Brain microvascular endothelial cell (primary cell): ENCODE measurements around the gene PSMA7.

Experiments used
- DNase-seq: peaks from one replicate; pipeline ENCODE4 v3.0.0-alpha.2; 2020
- H3K27ac ChIP-seq: fragments of 250-450 bp; sonication (Bioruptor Pico); 2 replicates; pipeline ENCODE4 v1.5.1; 2020; ENCODE audit warnings: mild to moderate bottlenecking, moderate library complexity
- H3K27me3 ChIP-seq: fragments of 250-450 bp; sonication (Bioruptor Pico); replicated peaks from 2 replicates; pipeline ENCODE4 v1.5.1; 2020; ENCODE audit warnings: mild to moderate bottlenecking
- H3K36me3 ChIP-seq: fragments of 250-450 bp; sonication (Bioruptor Pico); replicated peaks from 2 replicates; pipeline ENCODE4 v1.5.1; 2020; ENCODE audit warnings: mild to moderate bottlenecking
- H3K4me3 ChIP-seq: 2 replicates; pipeline ENCODE4 v1.5.1; 2011; ENCODE audit warnings: low read depth, mild to moderate bottlenecking, control low read depth, low read length, moderate library complexity
- CTCF ChIP-seq: IDR thresholded peaks from 2 replicates; pipeline ENCODE4 v1.5.1; 2011; ENCODE audit warnings: low read depth, mild to moderate bottlenecking, moderate library complexity, low read length, control low read depth, inconsistent platforms; ENCODE audit errors: missing control alignments
- in situ Hi-C: cut with HindIII; loops from 2 replicates; pipeline ENCODE4 v1.10.0; 2017; ENCODE audit warnings: low sequenced_read_pairs, low pct_ligation_motif_present

PSMA7 gene

GRCh38 chr20:62105592-62105991, 37.6 kb downstream of the PSMA7 start:
- Histone ChIP-seq H3K27me3 (no peaks in the 10 kb centered on the region), H3K27ac (no peak overlapping the region), H3K4me3 (no peak overlapping the region), H3K36me3 (no peaks in the 10 kb centered on the region)
- in situ Hi-C loops: no loop called here
- DNase-seq: no peak
- TF ChIP-seq CTCF: no peak

GRCh38 chr20:62104791-62105345, 38.3 kb downstream of the PSMA7 start:
- no peak for TF ChIP-seq CTCF
- no peak for DNase-seq
- H3K27ac ChIP-seq: no peak overlapping the region
- no peaks in the 10 kb centered on the region for H3K27me3 ChIP-seq
- in situ Hi-C loops: no loop called here
- H3K36me3 ChIP-seq: no peaks in the 10 kb centered on the region
- no peak overlapping the region for H3K4me3 ChIP-seq

GRCh38 chr20:62104234-62104789, 38.9 kb downstream of the PSMA7 start:
- H3K27ac ChIP-seq: no peak overlapping the region
- no peak overlapping the region for H3K4me3 ChIP-seq
- no peaks in the 10 kb centered on the region for H3K27me3 ChIP-seq
- in situ Hi-C loops: no loop called here
- no peaks in the 10 kb centered on the region for H3K36me3 ChIP-seq
- DNase-seq: no peak
- TF ChIP-seq CTCF: no peak

- DNase-seq: no peak
- no peak for TF ChIP-seq CTCF
- Histone ChIP-seq H3K27ac (no peak overlapping the region), H3K27me3 (no peaks in the 10 kb centered on the region), H3K4me3 (no peak overlapping the region), H3K36me3 (no peaks in the 10 kb centered on the region)
- in situ Hi-C loops: no loop called here
Measured at GRCh38 chr20:62103508-62104233, 39.5 kb downstream of the PSMA7 start.

GRCh38 chr20:62101078-62101477, 42.1 kb downstream of the PSMA7 start:
- no peak for TF ChIP-seq CTCF
- in situ Hi-C loops: no loop called here
- H3K27me3 ChIP-seq: no peaks in the 10 kb centered on the region
- no peak for DNase-seq
- H3K27ac ChIP-seq: no peak overlapping the region
- no peaks in the 10 kb centered on the region for H3K36me3 ChIP-seq
- no peak overlapping the region for H3K4me3 ChIP-seq
